Thoracic aorta endothelial cell (primary cell): ENCODE measurements around the gene OR4C45. TPM values are rescaled to one million over a fixed set of nuclear protein-coding genes. Genes with fewer than 3 reads are reported as not detected.

Source experiments
- total RNA-seq: library from RNA; depleted of rRNA; stranded (reverse); fragments of >200 nt; gene quantifications from 2 replicates; pipeline ENCODE4 v1.2.3, GENCODE V29; 2012

Gene OR4C45
- total RNA-seq: not detected in 2 replicates

GRCh38 chr11:50032574-50032973 lies at the start of gene OR4C45:
OR4C45 (plus strand) TSS chr11:50032874.

Other genes with a start within 250 kb of the OR4C45 start
- gene OR4C13, start 80.5 kb upstream of the OR4C45 start, total RNA-seq: not detected in 2 replicates
- gene OR4C12, start 50.3 kb upstream of the OR4C45 start, total RNA-seq: not detected in 2 replicates